ENCODE results near the gene TRIP12.
"Not testable (repeated sequence)": the region's sequence is repeated elsewhere in the genome, so short reads cannot be mapped to it uniquely, and the experiment has no call there.

TRIP12 gene

GRCh38 chr2:229849073-229849472, 72.7 kb downstream of the TRIP12 start:
- TF ChIP-seq CTCF (IDR thresholded peaks at IDR 0.05; ENCODE audit: insufficient read depth, missing control alignments): no peak
- DNase-seq (ENCODE audit: insufficient read length, low spot score): no peak
- FAIRE-seq: no peak

GRCh38 chr2:229843613-229844012, 78.2 kb downstream of the TRIP12 start:
- no peak for FAIRE-seq

GRCh38 chr2:229838729-229839128, 83.1 kb downstream of the TRIP12 start:
- no peak for DNase-seq (ENCODE audit: insufficient read length, low spot score)
- no peak for FAIRE-seq
- TF ChIP-seq CTCF (IDR thresholded peaks at IDR 0.05; ENCODE audit: insufficient read depth, missing control alignments): no peak

More at GRCh38 chr2:229843613-229844012, 78.2 kb downstream of the TRIP12 start:
- DNase-seq (ENCODE audit: insufficient read length, low spot score): no peak
- TF ChIP-seq CTCF (IDR thresholded peaks at IDR 0.05; ENCODE audit: insufficient read depth, missing control alignments): no peak

GRCh38 chr2:229836847-229837246, 85.0 kb downstream of the TRIP12 start:
- no peak for TF ChIP-seq CTCF (IDR thresholded peaks at IDR 0.05; ENCODE audit: insufficient read depth, missing control alignments)
- FAIRE-seq (no peak), DNase-seq (ENCODE audit: insufficient read length, low spot score) (no peak)

GRCh38 chr2:229835596-229836283, 86.1 kb downstream of the TRIP12 start:
- DNase-seq (ENCODE audit: insufficient read length, low spot score): no peak
- TF ChIP-seq CTCF (IDR thresholded peaks at IDR 0.05; ENCODE audit: insufficient read depth, missing control alignments): no peak
- no peak for FAIRE-seq

- FAIRE-seq; DNase-seq (ENCODE audit: insufficient read length, low spot score): not testable (repeated sequence)
Observed at GRCh38 chr2:229834368-229834767, 87.4 kb downstream of the TRIP12 start.

GRCh38 chr2:229832510-229832898, 89.3 kb downstream of the TRIP12 start:
- DNase-seq (ENCODE audit: insufficient read length, low spot score) (no peak), FAIRE-seq (no peak)
- no peak for TF ChIP-seq CTCF (IDR thresholded peaks at IDR 0.05; ENCODE audit: insufficient read depth, missing control alignments)
